ENCODE data around the gene AGBL1. TPM values are rescaled to one million over a fixed set of nuclear protein-coding genes. Genes with fewer than 3 reads are reported as not detected.

AGBL1 gene
- total and polyA plus RNA-seq, 2 donors (not counting 3 experiments of a cell fraction or from before 2014, with no cell fraction given): not detected

DNA sequence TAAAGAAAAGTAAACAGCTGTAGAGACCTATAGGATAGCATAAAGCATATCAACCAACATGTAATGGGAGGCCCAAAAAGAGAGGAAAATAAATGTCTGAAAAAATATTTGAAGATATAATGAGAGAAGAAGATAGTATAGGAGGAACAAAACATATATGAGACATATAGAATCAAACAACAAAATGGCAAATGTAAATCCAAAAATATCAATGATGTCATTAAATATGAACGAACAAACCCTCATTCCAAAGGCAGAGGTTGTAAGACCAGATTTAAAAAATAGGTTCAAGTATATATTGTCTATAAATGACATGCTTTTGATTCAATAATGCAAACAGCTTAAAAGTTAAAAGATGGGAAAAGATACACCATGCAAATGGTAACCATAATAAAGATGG lies 470.4 kb downstream of the AGBL1 start:
- no TSS peak for BruUV-seq (replicated peaks)
- FAIRE-seq: no peak
- intact Hi-C loops (cut with micrococcal nuclease): no loop called here

More for the DNA sequence above, 470.4 kb downstream of the AGBL1 start:
- H3K36me3 ChIP-seq (ENCODE audit: control insufficient read depth in 2 of 2, extremely low read depth in 1 of 2, insufficient read depth in 2 of 2, low read length in 2 of 2): no peaks in the 10 kb centered on the region
- no peak overlapping the region for H2AFZ ChIP-seq (ENCODE audit: low read depth, low read length)
- no peak overlapping the region for H3K27ac ChIP-seq (ENCODE audit: insufficient read depth, low read depth, low read length)
- no peak overlapping the region for H3K9ac ChIP-seq (replicated peaks; ENCODE audit: extremely low read depth, insufficient read depth, low read length)
- POLR2A ChIA-PET: no interaction called here
- H3K4me3 ChIP-seq (replicated peaks in 1 of 3; ENCODE audit: insufficient read depth in 1 of 3, low read depth in 1 of 3, low read length in 3 of 3): no peak overlapping the region
- peaks cover 4% of the 10 kb centered on the region for H3K9me3 ChIP-seq (replicated peaks; ENCODE audit: control insufficient read depth, insufficient read depth, low read length)
- H3K4me1 ChIP-seq (ENCODE audit: control insufficient read depth, extremely low read depth, insufficient read depth, low read length): no peaks in the 10 kb centered on the region
- H3K27me3 ChIP-seq (ENCODE audit: control insufficient read depth in 2 of 2, insufficient read depth in 2 of 2, low read length in 2 of 2): no peaks in the 10 kb centered on the region
- H3K9me1 ChIP-seq (replicated peaks; ENCODE audit: control insufficient read depth, extremely low read depth, insufficient read depth, low read length): no peaks in the 10 kb centered on the region
- TF ChIP-seq POLR2A (IDR thresholded peaks at IDR 0.05; ENCODE audit: low read depth, low read length) (no peak), FOS (IDR thresholded peaks at IDR 0.05; ENCODE audit: borderline replicate concordance, insufficient read depth, low read length) (no peak), MYC (IDR thresholded peaks at IDR 0.05; ENCODE audit: low read depth, low read length) (no peak), EZH2 (IDR thresholded peaks at IDR 0.05; ENCODE audit: borderline replicate concordance, low read depth, low read length, severe bottlenecking) (no peak), JUN (IDR thresholded peaks at IDR 0.05; ENCODE audit: borderline replicate concordance, insufficient read depth, insufficient read length, low read depth) (no peak), GATA2 (IDR thresholded peaks at IDR 0.05; ENCODE audit: insufficient read depth, insufficient read length, low read depth, low read length) (no peak), POLR2AphosphoS5 (IDR thresholded peaks at IDR 0.05; ENCODE audit: insufficient read depth, low read depth, low read length) (no peak), MAX (IDR thresholded peaks at IDR 0.05; ENCODE audit: insufficient read depth, insufficient read length) (no peak)
- TF ChIP-seq, protein P1, sequence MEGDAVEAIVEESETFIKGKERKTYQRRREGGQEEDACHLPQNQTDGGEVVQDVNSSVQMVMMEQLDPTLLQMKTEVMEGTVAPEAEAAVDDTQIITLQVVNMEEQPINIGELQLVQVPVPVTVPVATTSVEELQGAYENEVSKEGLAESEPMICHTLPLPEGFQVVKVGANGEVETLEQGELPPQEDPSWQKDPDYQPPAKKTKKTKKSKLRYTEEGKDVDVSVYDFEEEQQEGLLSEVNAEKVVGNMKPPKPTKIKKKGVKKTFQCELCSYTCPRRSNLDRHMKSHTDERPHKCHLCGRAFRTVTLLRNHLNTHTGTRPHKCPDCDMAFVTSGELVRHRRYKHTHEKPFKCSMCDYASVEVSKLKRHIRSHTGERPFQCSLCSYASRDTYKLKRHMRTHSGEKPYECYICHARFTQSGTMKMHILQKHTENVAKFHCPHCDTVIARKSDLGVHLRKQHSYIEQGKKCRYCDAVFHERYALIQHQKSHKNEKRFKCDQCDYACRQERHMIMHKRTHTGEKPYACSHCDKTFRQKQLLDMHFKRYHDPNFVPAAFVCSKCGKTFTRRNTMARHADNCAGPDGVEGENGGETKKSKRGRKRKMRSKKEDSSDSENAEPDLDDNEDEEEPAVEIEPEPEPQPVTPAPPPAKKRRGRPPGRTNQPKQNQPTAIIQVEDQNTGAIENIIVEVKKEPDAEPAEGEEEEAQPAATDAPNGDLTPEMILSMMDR (IDR thresholded peaks at IDR 0.05; ENCODE audit: extremely low read depth in 1 of 2, insufficient read depth in 1 of 2, low read depth in 1 of 2, low read length in 2 of 2): no peak
- CTCF ChIA-PET: no interaction called here
- DNase-seq (ENCODE audit: low read depth, low spot score): no peak
- dilution Hi-C loops (cut with MboI; ENCODE audit: extremely low pct_ligation_motif_present, low sequenced_read_pairs): no loop called here
- H3K4me2 ChIP-seq (ENCODE audit: insufficient read depth, low read length): no peak overlapping the region
- no peaks in the 10 kb centered on the region for H4K20me1 ChIP-seq (replicated peaks; ENCODE audit: control insufficient read depth, extremely low read depth, insufficient read depth, low read length)
- H3K79me2 ChIP-seq (ENCODE audit: control insufficient read depth, insufficient read depth, low read length): no peaks in the 10 kb centered on the region

All from endothelial cell of umbilical vein (primary cell).